Endothelial cell of umbilical vein (primary cell): ENCODE results near the gene LRRC8B. TPM values are rescaled to one million over a fixed set of nuclear protein-coding genes. Genes with fewer than 3 reads are reported as not detected.

Experiments used
- BruUV-seq: library from RNA; stranded (reverse); fragments of 400-500 nt; replicated peaks from 2 replicates; lab custom pipeline; 2021; lab: Mats Ljungman, UMichigan
- CTCF ChIA-PET: fragments of 300-600, 350-600 bp; sonication (Branson Sonifier 250); formaldehyde crosslinking; loops from one replicate; lab custom pipeline; 2021; ENCODE audit warnings: antibody characterized with exemption, inconsistent platforms; lab: Charles Lee
- POLR2A ChIA-PET: fragments of 300-600, 350-600 bp; sonication (Branson Sonifier 250); formaldehyde crosslinking; loops from one replicate; lab custom pipeline; 2021; ENCODE audit warnings: antibody characterized with exemption, inconsistent platforms; lab: Charles Lee
- DNase-seq: peaks from one replicate; pipeline ENCODE4 v3.0.0-alpha.2; 2011; ENCODE audit warnings: low read depth, low spot score
- FAIRE-seq: peaks from 2 replicates; lab custom pipeline; 2011; peaks lifted over from hg19 to GRCh38; lab: Jason Lieb, UNC
- H2AFZ ChIP-seq: 2 replicates; pipeline ENCODE4 v1.6.0; 2012; ENCODE audit warnings: low read depth, low read length, control low read depth, inconsistent platforms
- H3K27ac ChIP-seq: 2 replicates; pipeline ENCODE4 v1.5.1; 2011; ENCODE audit warnings: low read depth, mild to moderate bottlenecking, control low read depth, low read length, moderate library complexity; ENCODE audit not compliant: insufficient read depth
- H3K27me3 ChIP-seq, 2 experiments: 2 replicates each; pipeline versions ENCODE4 v1.6.0 to v1.6.1; 2011; ENCODE audit warnings: low read length in 2 of 2, mixed read lengths in 1 of 2; ENCODE audit not compliant: control insufficient read depth in 2 of 2, insufficient read depth in 2 of 2
- H3K36me3 ChIP-seq, 2 experiments: 2 replicates in 1 of 2; 3 replicates in 1 of 2; pipeline ENCODE4 v1.5.1; 2011; ENCODE audit warnings: low read length in 2 of 2, mild to moderate bottlenecking in 1 of 2, moderate library complexity in 1 of 2; ENCODE audit not compliant: control insufficient read depth in 2 of 2, insufficient read depth in 2 of 2; ENCODE audit errors: extremely low read depth in 1 of 2
- H3K4me1 ChIP-seq: 3 replicates; pipeline ENCODE4 v1.5.1; 2011; ENCODE audit warnings: mild to moderate bottlenecking, low read length; ENCODE audit not compliant: control insufficient read depth, insufficient read depth; ENCODE audit errors: extremely low read depth
- H3K4me2 ChIP-seq: 2 replicates; pipeline ENCODE4 v1.6.1; 2011; ENCODE audit warnings: low read length, control low read depth, mixed read lengths; ENCODE audit not compliant: insufficient read depth
- H3K4me3 ChIP-seq, 3 experiments: fragments of 200-600 bp in 1 of 3; sonication (generic), shearing (Covaris generic) in 1 of 3; replicated peaks in 1 of 3; 2 replicates each; pipeline ENCODE4 v1.5.1; 2011 to 2016; ENCODE audit warnings: control low read depth in 3 of 3, low read length in 3 of 3, mild to moderate bottlenecking in 2 of 3, inconsistent platforms in 1 of 3, low read depth in 1 of 3, moderate library complexity in 1 of 3; ENCODE audit not compliant: insufficient read depth in 1 of 3
- H3K79me2 ChIP-seq: 2 replicates; pipeline ENCODE4 v1.6.0; 2012; ENCODE audit warnings: low read length, inconsistent platforms; ENCODE audit not compliant: control insufficient read depth, insufficient read depth
- H3K9ac ChIP-seq: replicated peaks from 2 replicates; pipeline ENCODE3; 2011; ENCODE audit warnings: low read length, control low read depth; ENCODE audit not compliant: insufficient read depth; ENCODE audit errors: extremely low read depth
- H3K9me1 ChIP-seq: replicated peaks from 3 replicates; pipeline ENCODE4 v1.6.0; 2011; ENCODE audit warnings: mild to moderate bottlenecking, low read length; ENCODE audit not compliant: control insufficient read depth, insufficient read depth; ENCODE audit errors: extremely low read depth
- H3K9me3 ChIP-seq: replicated peaks from 2 replicates; pipeline ENCODE4 v1.5.1; 2012; ENCODE audit warnings: low read length, inconsistent platforms; ENCODE audit not compliant: control insufficient read depth, insufficient read depth
- H4K20me1 ChIP-seq: replicated peaks from 2 replicates; pipeline ENCODE3; 2011; ENCODE audit warnings: mild to moderate bottlenecking, low read length; ENCODE audit not compliant: control insufficient read depth, insufficient read depth; ENCODE audit errors: extremely low read depth
- EZH2 ChIP-seq: IDR thresholded peaks from 2 replicates; pipeline ENCODE4 v1.6.1; 2012; ENCODE audit warnings: borderline replicate concordance, low read depth, mild to moderate bottlenecking, moderate library complexity, low read length, inconsistent platforms; ENCODE audit not compliant: severe bottlenecking
- FOS ChIP-seq: IDR thresholded peaks from 2 replicates; pipeline ENCODE4 v1.6.1; 2011; ENCODE audit warnings: mild to moderate bottlenecking, low read length, moderate library complexity, borderline replicate concordance; ENCODE audit not compliant: insufficient read depth
- GATA2 ChIP-seq: IDR thresholded peaks from 2 replicates; pipeline ENCODE4 v1.7.0; 2011; ENCODE audit warnings: low read depth, mild to moderate bottlenecking, moderate library complexity, mixed read lengths, low read length; ENCODE audit not compliant: insufficient read length, insufficient read depth
- JUN ChIP-seq: IDR thresholded peaks from 2 replicates; pipeline ENCODE4 v1.6.1; 2011; ENCODE audit warnings: borderline replicate concordance, low read depth; ENCODE audit not compliant: insufficient read length, insufficient read depth
- MAX ChIP-seq: IDR thresholded peaks from 2 replicates; pipeline ENCODE4 v1.6.1; 2011; ENCODE audit not compliant: insufficient read depth, insufficient read length
- MYC ChIP-seq: IDR thresholded peaks from one replicate; pipeline ENCODE4 v1.6.1; 2011; ENCODE audit warnings: mild to moderate bottlenecking, low read depth, low read length
- POLR2A ChIP-seq: IDR thresholded peaks from 2 replicates; pipeline ENCODE4 v1.6.1; 2012; ENCODE audit warnings: low read depth, mild to moderate bottlenecking, control low read depth, low read length
- POLR2AphosphoS5 ChIP-seq: IDR thresholded peaks from 2 replicates; pipeline ENCODE4 v1.6.1; 2012; ENCODE audit warnings: low read depth, mild to moderate bottlenecking, control low read depth, low read length, moderate library complexity; ENCODE audit not compliant: insufficient read depth
- dilution Hi-C: fragments of 300-500 bp; cut with MboI; formaldehyde crosslinking; loops from one replicate; pipeline ENCODE4 v1.15.0; 2019; ENCODE audit warnings: low sequenced_read_pairs; ENCODE audit not compliant: extremely low pct_ligation_motif_present
- intact Hi-C: fragments of 100-400 bp; cut with micrococcal nuclease; formaldehyde crosslinking; loops from one replicate; pipeline ENCODE4 v1.10.0; 2022
- polyA plus RNA-seq, 4 experiments: library from polyadenylated mRNA; depleted of rRNA in 3 of 4; stranded (reverse) in 3 of 4; unstranded in 1 of 4; fragments of >200 nt; gene quantifications; 2 replicates each; pipeline versions ENCODE4 v1.2.1 to v1.2.3, GENCODE V29; 2011 to 2012; ENCODE audit warnings: missing spikeins in 1 of 4
- total RNA-seq: library from RNA; stranded (reverse); gene quantifications from 2 replicates; pipeline ENCODE4 v1.2.3, GENCODE V29; 2021
- TF ChIP-seq, protein P1 (sequence below), 2 donors: IDR thresholded peaks; 1 replicate in 1 of 2; 2 replicates in 1 of 2; pipeline ENCODE4 v1.5.1; 2011; ENCODE audit warnings: low read length in 2 of 2, mild to moderate bottlenecking in 2 of 2, moderate library complexity in 2 of 2, control low read depth in 1 of 2, inconsistent platforms in 1 of 2, low read depth in 1 of 2; ENCODE audit not compliant: insufficient read depth in 1 of 2; ENCODE audit errors: extremely low read depth in 1 of 2

LRRC8B gene
- total and polyA plus RNA-seq, 2 donors (not counting 3 experiments of a cell fraction or from before 2014, with no cell fraction given), result 15.2 to 15.8 TPM

- intact Hi-C loops, result no loop called here
- Histone ChIP-seq H3K27ac (no peak overlapping the region), H3K9me1 (no peaks in the 10 kb centered on the region), H3K4me2 (no peak overlapping the region), H3K36me3 (no peaks in the 10 kb centered on the region), H3K4me3 (no peak overlapping the region), H3K4me1 (no peaks in the 10 kb centered on the region), H3K27me3 (no peaks in the 10 kb centered on the region), H4K20me1 (no peaks in the 10 kb centered on the region), H2AFZ (no peak overlapping the region), H3K79me2 (no peaks in the 10 kb centered on the region), H3K9ac (no peak overlapping the region), H3K9me3 (no peaks in the 10 kb centered on the region)
- dilution Hi-C loops, result no loop called here
- ChIA-PET POLR2A (no interaction called here), CTCF (interaction anchor here (0.9 to 2.6 kb wide), 7 partner anchors 8 to 146 kb away, joined by 3 to 25 read pairs (median 3); no protein-coding TSS in a partner anchor)
- BruUV-seq, result no TSS peak
- FAIRE-seq, result no peak
- no peak for DNase-seq
- no peak for TF ChIP-seq FOS
These were observed 92.4 kb downstream of the LRRC8B start for GRCh38 chr1:89616844-89617627.

GRCh38 chr1:89620664-89621063 lies 96.0 kb downstream of the LRRC8B start:
- dilution Hi-C loops (no loop called here), intact Hi-C loops (no loop called here)
- Histone ChIP-seq H4K20me1 (no peaks in the 10 kb centered on the region), H3K4me3 (no peak overlapping the region), H3K36me3 (no peaks in the 10 kb centered on the region), H3K9ac (no peak overlapping the region), H3K9me3 (no peaks in the 10 kb centered on the region), H3K4me1 (peaks cover 2% of the 10 kb centered on the region), H3K79me2 (no peaks in the 10 kb centered on the region), H2AFZ (no peak overlapping the region), H3K4me2 (no peak overlapping the region), H3K9me1 (no peaks in the 10 kb centered on the region), H3K27me3 (no peaks in the 10 kb centered on the region), H3K27ac (no peak overlapping the region)
- ChIA-PET POLR2A (no interaction called here), CTCF (no interaction called here)
- no TSS peak for BruUV-seq
- FAIRE-seq (no peak), DNase-seq (no peak)
- TF ChIP-seq MAX (no peak), EZH2 (no peak), POLR2A (no peak), GATA2 (no peak), MYC (no peak), FOS (no peak), JUN (no peak), POLR2AphosphoS5 (no peak)
- TF ChIP-seq, protein P1, sequence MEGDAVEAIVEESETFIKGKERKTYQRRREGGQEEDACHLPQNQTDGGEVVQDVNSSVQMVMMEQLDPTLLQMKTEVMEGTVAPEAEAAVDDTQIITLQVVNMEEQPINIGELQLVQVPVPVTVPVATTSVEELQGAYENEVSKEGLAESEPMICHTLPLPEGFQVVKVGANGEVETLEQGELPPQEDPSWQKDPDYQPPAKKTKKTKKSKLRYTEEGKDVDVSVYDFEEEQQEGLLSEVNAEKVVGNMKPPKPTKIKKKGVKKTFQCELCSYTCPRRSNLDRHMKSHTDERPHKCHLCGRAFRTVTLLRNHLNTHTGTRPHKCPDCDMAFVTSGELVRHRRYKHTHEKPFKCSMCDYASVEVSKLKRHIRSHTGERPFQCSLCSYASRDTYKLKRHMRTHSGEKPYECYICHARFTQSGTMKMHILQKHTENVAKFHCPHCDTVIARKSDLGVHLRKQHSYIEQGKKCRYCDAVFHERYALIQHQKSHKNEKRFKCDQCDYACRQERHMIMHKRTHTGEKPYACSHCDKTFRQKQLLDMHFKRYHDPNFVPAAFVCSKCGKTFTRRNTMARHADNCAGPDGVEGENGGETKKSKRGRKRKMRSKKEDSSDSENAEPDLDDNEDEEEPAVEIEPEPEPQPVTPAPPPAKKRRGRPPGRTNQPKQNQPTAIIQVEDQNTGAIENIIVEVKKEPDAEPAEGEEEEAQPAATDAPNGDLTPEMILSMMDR (IDR thresholded peaks at IDR 0.05; ENCODE audit: extremely low read depth in 1 of 2, insufficient read depth in 1 of 2, low read depth in 1 of 2, low read length in 2 of 2), result no peak
